NCI-H82 (cell line): ENCODE measurements around the gene ANKRD49.
A peak's percentile ranks its signal among the peaks of the same experiment; 100 is the strongest.

Experiments
- DNase-seq: peaks from one replicate; lab custom pipeline; 2025; lab: John Stamatoyannopoulos, UW

Gene ANKRD49

GRCh38 chr11:94507485-94507884, 13.7 kb downstream of the ANKRD49 start:
- DNase-seq, result no peak

DNA sequence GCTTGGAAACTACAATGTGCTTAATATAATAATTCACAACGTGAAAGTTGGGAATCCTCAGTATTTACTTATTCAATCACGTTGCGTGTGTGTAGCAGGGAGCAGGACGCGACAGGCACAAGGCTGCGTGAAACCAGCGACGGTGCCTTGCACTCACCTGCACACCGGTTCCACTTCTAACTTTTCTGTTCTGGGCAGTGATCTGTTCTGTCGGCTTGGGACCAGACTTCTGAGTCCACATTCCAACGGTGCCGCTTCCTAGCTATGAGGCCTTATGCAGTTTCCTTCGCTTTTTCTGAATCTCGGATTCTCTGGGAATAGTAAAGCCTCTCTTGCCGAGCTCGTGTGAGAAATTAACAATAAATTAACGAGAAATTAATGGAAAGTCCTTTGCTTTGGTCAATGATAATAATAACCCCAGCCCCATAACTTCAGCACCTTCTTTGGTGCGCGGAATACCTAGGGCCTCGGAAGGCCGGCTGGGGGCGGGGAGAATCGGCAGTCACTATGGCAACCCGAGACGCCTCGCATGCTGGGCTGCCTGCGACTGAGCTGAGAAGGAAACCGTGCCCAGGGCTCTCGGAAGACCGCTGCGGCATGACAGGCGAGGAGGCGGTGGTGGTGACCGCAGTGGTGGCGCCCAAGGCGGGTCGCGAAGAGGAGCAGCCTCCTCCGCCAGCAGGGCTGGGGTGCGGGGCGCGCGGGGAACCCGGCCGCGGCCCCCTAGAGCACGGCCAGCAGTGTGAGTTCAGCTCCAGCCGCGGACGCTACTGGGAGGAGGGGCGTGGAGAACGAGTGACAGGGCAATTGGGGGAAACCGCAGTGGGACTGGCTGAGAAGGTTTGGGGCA, 18.4 kb downstream of the ANKRD49 start, which contains the start of gene C11orf97:
Gene C11orf97 (plus strand): TSS at position 530 of the 850 bp plus-strand sequence. CDS start 68 bp downstream, at position 598.
- DNase-seq, result peak; percentile 18

DNA sequence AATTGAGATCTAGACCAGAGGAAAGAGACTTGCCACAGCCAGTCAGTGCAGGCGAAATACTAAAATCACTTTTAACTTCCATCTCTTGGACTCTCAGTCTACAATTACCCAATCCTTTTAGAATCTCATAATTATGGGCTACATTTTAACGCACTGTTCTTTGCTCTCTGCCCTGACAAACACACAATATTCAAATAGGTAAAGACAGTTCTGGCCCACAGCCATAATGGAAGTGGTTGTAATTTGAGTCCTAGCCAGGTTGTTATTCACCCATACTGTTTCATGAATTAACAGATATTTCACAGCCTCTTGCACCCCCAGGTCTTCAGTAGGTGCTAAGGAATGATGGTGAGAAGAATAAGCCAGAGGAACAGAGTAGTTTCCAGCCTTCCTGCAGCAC, 19.3 kb downstream of the ANKRD49 start:
- no peak for DNase-seq

DNA sequence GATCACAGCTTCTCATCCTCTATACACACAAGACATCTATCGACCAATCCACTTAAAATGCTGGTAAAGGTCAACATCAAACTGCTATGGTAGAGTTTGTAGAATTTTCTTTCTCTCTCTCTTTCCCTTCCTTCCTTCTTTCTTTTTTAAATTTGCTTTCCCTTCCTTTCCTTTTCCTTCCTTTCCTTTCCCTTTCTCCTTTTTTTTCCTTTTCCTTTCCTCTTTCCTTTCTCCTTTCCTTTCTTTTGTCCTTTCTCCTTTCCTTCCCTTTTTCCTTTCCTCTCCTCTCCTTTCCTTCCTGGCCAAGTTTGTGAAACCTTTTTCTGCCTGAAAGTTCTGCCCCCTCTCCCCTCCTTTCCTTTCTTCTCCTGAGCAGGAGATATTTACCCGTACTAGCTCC, 21.6 kb downstream of the ANKRD49 start:
- no peak for DNase-seq

DNA sequence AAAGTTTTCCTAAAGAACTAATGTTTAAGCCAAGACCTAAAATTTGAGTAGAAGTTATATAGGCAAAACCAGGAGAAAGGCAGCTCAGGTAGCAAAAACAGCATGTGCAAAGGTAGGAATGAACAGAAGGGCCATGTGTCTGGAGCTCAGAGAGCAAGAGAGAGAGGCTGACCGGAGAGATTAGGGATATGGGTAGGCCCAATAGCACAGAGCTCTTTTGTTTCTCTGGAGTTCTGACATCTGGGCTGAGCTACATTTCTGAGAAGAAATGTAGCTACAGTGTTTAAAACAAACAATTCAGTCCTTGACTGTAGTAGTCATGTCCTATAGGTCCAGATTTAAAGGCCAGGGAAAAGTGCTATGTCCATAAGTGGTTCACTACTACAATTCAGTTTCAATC, 22.9 kb downstream of the ANKRD49 start:
- DNase-seq, result no peak

GRCh38 chr11:94518300-94518699, 24.5 kb downstream of the ANKRD49 start:
- DNase-seq, result no peak

DNA sequence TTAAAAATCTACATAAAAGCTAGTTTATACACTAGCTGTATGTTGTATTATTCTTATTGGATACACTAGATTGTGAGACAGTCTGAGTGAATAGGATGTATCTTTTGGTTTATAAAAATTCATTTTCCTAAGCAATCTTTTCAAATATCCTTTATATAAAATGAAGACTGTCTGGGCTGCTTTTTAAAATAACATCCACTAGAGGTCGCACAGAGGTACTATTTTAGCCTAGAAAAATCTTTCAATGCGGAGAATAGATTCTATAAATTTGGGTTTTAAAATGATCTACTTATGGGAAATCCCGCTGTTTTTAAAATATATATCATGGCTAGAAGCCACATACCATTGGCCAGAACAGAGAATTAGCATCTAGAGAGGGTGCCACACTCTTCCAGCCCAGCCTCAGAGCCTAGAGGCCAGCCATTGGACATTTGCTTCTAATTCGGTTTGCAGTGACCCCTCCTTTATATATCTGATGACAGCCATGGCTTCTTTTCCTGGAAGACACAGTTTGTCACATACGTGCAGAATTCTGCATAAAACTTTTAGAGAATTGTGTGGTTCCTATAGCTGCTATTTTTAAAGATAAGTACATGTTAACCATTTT, 25.8 kb downstream of the ANKRD49 start:
- DNase-seq, result peak; percentile 42

GRCh38 chr11:94521684-94522083, 27.9 kb downstream of the ANKRD49 start:
- DNase-seq, result peak; percentile 35

DNA sequence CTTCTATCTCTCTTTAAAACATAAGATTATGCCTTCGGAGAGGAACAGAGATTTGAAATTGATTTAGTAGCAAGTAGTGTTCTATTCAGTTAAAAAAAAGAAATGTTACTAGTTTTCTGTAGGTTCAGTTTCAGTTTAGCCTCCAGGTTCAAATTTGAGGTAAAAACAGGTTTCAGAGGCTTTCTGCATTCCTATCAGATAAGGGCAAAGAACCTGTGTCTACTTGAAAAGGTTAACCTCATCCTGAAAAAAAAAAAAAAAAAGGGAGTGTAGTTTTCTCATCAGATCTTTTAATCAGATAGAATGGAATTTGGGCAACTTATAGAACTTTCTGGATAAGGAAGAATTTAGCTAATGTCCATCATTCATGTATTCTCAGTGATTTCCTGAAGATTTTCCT, 30.6 kb downstream of the ANKRD49 start:
- DNase-seq, result no peak

DNA sequence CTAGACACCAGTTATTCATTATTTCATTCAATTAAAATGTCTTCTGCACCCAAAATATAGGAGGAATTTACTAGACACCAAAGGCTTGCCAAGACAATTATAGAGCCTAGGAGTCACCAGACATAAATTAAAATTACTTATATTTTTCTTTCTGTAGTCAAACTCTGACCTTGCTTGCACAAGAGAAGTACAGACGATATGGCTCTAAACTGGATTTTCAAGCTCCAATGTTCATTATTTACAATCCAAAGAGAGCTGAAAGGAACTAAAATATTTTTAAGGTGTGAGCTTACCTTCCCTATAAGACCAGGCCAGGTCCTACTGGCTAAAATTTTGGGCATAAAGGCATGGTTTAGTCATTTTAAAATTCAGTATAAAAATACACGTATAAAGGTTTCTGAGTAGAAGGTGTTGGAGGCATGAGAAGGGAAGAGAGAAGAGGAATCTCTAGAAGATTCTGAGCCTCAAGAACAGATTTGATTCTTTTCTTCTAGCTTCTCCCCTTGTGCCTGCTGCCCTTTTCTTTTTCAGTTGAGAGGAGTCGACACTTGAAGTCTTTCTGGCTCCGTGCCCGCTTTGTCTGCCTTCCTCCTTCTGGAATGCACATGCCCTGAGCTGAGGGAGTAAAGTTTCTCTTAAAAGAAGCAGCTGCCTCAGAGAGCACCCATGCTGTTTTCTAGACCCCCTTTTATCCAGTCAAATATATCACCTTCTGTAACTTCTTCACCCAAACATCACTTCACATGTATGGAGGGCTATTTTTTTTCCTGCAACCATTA, 32.0 kb downstream of the ANKRD49 start:
- DNase-seq, result peak; percentile 5

DNA sequence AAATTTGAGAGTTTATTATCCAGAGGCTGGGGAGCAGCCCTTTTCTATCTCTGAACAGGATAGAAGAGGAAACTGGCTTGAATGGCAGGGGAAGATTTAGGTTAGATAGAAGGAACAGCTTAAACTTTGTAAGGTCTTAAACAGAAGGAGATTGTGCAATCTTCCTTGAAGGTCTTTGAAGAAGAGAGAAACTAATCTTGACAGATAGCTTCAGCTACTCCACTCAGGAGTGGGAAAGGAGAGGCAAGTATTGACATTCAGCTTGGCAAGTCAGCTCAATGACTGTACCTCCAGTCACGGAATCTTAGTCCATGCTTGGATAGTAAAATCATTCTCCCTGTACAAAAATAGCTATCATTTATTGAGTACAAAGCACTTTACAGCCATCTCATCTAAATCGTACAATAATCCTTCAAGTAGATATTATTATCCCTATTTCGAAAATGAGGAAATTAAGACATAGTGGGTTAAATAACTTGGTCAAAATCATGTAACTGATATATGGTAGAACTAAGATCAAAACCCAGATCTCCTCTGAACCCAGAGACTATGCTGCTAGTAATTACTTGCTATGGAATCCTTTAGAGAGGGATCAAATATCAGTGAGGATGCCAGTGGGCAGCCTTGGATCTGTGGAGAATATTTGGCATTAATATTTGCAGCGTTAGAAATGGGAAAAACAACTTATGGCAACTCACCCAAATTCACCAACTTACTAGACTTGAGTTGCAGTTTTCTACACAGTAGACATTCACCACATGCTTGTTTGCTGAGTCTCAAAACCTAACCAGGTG, 33.1 kb downstream of the ANKRD49 start:
- no peak for DNase-seq

DNA sequence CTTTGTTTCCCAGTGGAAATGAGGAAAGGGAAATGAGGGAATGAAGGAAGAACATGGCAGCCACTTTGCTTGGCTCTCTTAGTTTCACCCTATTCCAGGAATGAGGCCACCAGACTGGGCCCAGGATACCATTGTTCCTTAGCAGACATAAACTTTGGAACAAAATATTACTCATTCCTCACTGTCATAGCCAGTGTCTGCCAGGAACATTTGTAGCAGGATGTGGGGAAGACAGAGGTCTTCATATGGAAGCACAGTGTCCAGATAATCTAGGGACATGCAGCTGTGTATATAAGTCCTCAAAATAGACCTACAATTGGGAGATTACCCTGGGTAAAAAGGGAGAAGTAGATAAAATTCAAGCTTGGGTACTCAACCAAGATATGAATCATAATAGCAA, 34.8 kb downstream of the ANKRD49 start:
- no peak for DNase-seq

GRCh38 chr11:94532211-94532610, 38.4 kb downstream of the ANKRD49 start:
- no peak for DNase-seq

DNA sequence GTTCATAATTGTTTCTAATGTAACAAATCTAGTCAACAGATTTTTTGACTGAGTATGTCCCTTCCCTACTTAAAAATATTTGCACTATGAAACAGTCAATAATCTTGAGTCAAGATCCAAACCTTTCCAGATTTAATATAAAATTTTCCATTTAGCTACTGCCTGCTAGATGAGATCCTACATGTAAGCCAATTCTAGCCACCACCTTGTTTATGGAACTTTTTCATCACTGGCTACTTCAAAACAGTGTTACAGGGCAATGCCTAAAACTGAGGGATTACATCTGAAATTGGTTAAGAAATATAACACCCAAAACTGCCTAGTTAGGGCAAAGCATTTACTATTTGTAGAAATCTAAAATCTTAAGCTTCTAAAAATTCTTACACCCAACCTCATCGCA, 39.4 kb downstream of the ANKRD49 start:
- no peak for DNase-seq

- DNase-seq, result no peak
These were observed 40.2 kb downstream of the ANKRD49 start for GRCh38 chr11:94533696-94534630.

GRCh38 chr11:94536386-94536785, 42.6 kb downstream of the ANKRD49 start:
- DNase-seq, result no peak

- no peak for DNase-seq
These were observed 43.3 kb downstream of the ANKRD49 start for GRCh38 chr11:94537031-94537600.

DNA sequence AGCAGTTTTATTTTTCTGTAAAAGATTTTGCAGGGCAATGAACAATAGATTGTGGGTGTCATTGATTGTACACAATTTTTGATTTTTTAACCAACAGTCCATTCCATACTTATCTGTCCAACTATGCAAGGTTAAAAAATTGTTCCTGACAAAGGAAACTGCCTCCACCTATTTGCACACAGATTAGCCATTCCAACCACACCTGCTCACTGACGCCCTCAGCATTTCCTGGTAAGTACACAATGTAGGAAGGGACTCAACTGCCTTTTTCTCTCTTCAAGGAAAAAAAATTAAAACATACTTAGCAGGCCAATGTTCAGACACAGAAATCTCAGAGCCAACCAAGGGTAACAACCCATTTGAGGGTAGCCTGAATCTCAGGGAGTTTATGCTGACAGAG, 45.6 kb downstream of the ANKRD49 start:
- DNase-seq, result no peak

DNA sequence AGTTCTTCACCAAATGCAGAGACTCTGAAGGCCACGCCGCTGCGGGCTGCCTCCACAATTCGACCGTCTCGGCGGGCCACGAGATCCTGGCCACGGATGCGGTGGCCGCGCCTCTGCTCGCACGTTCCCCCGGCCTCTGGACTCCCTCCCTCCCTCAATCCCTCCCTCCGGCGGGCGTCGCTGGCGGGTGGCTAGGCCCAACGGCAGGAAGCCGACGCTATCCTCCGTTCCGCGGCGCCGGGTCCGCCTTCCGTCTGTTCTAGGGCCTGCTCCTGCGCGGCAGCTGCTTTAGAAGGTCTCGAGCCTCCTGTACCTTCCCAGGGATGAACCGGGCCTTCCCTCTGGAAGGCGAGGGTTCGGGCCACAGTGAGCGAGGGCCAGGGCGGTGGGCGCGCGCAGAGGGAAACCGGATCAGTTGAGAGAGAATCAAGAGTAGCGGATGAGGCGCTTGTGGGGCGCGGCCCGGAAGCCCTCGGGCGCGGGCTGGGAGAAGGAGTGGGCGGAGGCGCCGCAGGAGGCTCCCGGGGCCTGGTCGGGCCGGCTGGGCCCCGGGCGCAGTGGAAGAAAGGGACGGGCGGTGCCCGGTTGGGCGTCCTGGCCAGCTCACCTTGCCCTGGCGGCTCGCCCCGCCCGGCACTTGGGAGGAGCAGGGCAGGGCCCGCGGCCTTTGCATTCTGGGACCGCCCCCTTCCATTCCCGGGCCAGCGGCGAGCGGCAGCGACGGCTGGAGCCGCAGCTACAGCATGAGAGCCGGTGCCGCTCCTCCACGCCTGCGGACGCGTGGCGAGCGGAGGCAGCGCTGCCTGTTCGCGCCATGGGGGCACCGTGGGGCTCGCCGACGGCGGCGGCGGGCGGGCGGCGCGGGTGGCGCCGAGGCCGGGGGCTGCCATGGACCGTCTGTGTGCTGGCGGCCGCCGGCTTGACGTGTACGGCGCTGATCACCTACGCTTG, 50.2 kb downstream of the ANKRD49 start, which contains the start of gene FUT4:
Gene FUT4 (plus strand): TSS at position 227 of the 951 bp plus-strand sequence. CDS start 213 bp downstream, at position 440.
- peak; percentile 82 for DNase-seq
